Dedifferentiated amniotic fluid mesenchymal stem cell (primary cell): Measurements from ENCODE around the gene ETV6.

Experiments
- DNase-seq: peaks from one replicate; pipeline ENCODE4 v3.0.0-alpha.2; 2016; ENCODE audit errors: extremely low spot score

Gene ETV6

DNA sequence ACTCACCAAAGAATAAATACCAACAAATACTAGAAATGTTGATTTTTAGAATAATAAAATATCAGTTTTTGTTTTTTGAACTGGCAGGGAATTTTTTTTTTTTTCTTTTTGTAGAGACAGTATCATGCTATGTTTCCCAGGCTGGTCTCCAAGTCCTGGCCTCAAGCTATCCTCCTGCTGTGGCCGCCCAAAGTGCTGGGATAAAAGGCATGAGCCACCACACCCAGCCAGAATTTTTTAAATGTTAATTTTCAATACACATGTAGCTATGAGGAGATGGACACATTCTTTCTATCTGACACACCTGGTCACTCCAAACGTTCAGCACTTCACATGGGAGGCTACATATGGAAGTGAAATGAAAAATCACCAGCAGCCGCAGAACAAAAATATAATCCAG, 126.8 kb downstream of the ETV6 start:
- no peak for DNase-seq

DNA sequence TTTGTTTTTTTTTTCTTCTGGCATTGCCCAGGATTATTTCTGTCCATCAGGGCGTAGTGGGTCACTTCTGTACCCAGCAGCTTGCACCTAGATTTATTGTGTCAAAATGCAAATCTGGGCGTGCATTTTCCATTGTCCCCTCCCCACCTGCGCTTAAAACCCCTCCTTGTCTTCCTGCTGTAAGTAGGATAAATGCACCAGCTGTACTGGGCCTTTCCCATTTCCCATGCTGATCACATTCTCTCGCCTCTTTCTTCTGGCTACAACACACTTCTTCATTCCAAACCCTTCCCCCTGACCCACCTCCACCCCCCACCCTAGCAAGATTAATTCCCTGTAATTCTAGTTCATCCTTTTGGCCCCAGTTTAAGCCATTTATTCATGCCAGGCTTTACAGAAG, 128.0 kb downstream of the ETV6 start:
- DNase-seq = no peak

DNA sequence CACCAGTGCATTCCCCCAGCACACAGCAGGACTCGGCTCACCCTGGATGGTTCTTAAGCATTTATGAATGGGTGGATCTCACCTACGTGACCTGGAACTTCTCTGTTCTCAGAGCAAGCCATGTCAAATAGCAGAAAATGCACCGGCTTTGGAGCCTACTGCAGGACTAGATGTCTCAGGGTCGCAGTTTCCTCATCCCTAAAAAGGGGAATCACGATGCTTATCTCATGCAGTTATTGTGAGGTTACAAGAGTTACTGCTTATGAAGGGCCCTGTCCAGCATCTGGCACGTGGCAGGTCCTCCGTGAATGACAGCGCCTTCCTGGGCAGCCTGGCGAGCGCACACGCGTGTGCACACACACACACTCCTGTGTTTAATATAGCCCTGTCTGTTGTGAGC, 128.5 kb downstream of the ETV6 start:
- no peak for DNase-seq

DNA sequence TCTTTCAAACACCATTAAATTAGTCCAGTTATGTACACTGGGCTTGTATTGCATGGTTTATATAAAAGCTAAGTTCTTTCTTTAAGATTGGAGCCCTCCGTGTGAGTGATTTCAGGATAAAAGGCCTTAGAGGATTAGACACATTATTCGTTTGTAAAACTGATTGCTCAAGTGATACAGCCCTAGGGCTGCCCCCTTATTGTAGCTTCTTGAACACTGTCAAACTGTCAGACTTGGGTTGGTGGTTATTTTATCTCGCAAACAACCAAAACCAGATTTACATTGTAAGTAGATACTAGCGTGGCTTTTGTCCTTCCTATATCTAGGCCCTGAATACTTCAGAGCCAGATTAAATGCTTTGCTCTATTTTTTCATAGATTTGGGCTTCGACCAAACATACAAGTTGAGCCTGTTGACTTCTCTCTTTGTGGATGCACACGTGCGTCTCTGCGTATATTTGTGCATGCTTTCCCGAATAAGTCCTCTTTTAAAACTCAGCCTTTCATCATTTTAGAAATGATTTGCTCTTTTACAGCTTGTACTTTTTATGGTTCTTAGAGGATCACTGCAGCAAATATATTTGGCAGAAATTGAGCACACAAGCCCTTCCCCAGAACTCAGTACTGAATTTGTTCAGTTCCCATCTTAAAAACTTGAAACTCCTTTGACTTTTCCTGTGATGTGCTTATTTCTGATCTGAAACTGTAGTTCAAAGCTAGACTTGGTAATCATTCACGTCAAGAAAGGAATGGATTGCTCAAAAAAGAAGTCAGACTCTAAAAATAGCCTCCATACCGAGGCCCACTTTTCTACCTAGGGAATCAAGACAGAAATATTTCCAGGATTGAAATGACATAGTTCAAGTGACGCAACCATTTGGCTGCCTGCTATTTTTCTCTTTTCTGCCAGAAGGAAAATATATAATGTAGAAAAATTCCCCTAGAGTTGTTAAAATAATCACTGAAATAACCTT, 129.5 kb downstream of the ETV6 start:
- peak; percentile 21 for DNase-seq

DNA sequence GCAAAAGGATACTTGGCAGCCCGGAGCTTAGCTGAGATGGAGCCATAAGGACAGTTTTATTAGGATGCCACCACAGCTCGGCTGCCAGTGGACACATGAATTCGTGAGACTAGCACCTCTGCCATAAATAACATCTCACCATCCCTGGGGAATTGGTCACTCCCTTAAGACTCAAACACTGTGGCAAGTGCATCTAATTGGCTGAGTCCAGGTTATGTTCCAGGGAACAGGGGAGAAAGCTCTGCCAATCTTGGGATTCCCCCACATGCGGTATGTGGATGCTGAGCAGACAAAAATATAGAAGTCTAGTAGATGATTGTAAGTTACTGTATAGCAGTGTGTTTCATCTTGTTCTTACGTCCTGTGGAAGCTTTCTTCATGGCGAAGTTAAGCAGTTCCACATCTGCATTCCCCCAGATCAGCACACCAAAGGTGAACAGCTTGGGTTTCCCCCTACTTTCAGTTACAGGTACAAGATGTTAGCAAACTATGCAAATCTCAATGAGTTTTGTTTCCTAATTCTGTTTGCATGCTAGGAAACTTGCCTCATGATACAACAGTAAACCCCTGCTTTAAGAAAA, 131.1 kb downstream of the ETV6 start:
- no peak for DNase-seq

DNA sequence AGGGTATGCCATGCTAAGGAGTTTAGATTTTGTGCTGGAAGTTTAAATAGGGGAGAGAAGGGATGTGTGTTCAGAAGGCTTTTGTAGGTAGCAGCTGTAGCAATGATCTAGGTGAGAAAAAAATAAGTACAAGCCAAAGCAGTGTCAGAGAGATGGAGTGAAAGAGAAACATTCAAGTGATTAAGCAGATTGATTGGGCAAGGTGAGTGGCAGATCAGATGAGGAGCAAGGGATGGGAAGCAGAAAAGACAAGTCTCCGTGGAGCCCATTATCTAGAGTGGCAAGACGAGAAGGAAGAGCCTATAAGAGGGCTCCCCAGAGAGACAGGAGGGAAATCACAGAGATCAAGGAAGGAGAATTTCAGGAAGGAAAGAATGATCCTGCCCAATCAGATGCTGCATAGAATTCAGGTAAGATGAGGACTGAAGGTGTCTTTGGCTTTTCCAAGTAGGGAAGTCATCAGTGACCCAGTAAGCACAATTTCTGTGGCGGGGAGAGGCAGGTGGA, 133.5 kb downstream of the ETV6 start:
- no peak for DNase-seq

DNA sequence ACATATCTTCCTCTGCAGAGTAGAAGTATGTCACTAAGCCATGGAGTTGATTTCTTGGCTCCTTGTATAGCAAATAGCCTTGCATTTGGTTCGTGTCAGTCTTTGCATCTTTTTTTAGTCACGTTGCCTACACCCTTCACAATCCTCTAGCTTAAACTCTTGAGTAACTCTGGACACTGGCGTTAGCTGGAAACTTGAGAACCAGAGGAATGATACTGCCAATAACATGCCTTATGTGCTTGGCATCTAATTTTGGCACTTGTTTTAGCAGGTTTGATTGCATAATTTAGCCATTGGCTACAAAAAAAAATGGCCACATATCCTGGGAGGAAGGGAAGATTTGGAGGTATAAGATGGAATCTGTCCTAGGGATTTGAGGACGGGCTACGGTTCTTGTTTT, 136.2 kb downstream of the ETV6 start:
- peak; percentile 83 for DNase-seq

DNA sequence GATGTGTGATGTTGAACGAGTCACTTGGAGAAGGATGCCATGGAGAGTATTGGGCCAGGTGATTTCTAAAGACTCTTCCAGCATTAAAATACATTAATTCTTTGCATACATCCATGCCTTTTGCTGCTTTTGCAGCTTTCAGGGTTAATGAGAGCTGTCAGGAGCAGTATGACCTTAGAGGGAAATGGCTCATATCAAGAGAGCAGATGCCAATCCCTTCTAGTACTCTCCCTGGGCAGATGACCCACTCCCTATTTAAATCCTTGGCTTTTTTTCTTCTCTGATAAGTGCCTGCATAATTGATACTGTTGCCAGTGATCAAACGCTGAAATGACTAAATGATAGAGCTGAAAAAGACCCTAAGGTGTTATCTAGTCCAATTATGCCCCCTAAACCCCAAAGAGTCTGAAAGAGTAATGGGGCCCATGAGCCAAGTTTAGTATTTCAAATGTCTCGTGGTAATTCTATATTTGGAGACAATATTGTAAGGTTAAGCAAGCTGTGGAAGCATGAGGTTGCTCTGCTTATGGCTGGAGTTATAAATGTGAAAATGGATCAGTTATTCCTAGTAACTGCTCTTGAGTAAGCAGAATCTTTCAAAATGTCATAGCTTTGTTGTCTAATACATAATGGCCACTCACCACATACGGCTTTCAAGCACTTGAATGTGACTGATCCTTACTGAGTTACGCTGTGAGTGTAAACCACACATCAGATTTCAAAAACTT, 137.3 kb downstream of the ETV6 start:
- no peak for DNase-seq

DNA sequence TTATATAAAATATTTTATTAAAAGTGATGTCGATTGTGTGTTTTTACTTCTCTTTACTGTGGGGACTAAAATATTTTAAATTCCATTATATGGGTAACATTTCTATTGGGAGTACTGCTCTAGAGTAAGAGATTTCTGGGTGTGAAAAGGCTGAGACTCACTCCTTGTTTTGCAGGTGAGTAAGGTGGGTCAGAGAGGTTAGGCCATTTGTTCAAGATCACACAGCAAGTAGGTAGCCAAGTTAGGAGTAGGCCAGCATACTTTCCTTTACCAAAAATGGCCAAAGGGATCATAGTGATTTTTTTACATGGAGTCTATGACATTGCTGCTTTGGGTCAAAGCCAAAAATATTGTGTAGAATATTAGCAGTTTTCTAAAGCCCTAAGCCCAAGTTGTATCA, 138.0 kb downstream of the ETV6 start:
- no peak for DNase-seq

DNA sequence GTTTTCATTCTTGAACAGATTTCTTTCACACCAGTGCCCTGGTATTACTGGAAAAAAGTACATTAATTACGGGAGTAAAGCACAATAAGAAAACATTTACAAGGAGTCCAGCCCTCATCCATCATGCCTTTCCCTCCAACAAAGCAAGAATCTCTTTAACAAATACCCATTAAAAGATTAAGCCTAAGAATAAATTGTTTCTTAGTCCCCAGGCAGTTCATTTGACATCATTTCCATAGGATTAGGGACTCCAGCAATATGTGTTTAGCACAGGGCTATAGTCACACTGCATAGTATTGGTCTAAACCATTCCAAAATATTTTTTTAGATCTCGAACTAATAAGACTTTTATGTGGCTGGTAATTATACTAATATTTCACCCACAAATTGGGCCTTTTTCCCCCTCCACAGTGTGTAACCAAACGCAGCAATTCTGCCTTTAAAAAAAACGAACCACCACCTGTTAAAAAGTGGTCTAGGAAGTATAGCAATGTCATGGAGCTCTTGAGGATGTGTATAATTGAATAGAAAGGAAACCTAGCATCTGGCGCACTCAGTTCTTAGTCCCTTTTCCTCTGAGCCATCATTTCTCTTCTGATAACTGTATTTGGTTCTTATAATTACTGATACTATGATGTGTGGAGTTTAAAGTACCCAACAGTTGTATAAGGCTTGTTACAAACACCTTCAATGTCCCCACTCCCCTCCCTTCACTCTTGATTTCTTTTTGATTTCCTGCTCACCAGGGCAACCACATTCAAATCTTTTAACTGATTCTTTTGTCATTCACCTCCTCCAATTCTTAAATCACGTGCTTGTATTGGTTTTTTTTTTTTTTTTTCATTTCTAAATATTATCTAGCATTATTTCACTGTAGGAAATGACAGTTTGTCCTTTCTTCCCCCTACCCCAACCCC, 138.7 kb downstream of the ETV6 start:
- DNase-seq = no peak

DNA sequence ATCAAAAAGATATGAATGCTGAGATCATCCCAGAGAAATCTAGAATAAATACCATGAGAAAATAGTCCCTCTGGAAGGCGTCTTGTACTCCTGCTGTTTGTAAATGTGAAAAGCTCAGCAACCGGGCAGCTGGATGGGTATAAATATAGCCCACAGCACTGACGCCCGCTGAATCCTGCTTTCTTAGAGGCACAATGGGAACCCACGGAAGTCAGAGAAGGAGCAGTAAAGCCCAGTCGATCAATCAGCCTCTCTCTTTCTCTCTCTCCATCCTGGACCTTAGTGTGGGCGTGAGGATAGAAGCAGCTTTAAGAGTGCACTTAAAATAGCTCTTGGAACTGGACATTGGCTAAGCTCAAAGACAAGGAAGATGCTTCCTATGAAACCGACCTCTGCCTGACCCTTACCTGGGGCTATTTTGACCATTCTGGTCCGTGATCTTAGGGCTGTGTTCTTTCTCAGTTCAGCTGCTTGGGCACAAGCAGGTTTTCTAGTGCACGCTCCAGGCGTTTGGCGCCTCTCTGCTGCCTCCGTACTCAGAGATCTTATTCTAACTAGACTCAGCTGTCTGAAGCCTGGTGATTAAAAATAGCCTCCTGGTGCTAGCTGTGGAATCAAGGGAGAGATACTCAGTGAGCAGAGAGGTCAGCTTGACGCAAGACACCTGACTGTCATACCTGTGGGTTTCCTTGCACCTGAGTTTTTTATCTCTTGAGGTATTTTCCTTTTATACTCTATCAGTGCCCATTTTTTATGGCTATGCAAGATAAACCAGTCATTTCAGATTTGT, 144.6 kb downstream of the ETV6 start:
- no peak for DNase-seq

DNA sequence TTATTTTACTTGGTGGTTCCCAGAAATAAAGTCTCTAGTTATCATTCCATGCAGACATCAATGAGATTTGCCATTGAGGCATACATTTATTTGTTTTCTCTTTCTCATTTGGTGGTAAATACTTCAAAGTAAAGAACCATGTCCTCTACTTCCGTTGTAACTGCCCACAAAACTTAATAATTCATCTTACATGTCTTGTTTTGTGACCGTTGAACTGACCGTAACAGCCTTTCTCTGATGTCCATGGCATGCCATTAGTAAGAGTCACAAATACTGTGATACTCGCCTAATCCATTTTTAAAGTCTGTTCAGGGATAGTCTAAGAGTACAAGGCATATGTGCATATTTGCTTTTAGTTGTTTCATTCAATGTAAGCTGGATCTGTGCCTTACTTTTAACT, 145.3 kb downstream of the ETV6 start:
- no peak for DNase-seq

DNA sequence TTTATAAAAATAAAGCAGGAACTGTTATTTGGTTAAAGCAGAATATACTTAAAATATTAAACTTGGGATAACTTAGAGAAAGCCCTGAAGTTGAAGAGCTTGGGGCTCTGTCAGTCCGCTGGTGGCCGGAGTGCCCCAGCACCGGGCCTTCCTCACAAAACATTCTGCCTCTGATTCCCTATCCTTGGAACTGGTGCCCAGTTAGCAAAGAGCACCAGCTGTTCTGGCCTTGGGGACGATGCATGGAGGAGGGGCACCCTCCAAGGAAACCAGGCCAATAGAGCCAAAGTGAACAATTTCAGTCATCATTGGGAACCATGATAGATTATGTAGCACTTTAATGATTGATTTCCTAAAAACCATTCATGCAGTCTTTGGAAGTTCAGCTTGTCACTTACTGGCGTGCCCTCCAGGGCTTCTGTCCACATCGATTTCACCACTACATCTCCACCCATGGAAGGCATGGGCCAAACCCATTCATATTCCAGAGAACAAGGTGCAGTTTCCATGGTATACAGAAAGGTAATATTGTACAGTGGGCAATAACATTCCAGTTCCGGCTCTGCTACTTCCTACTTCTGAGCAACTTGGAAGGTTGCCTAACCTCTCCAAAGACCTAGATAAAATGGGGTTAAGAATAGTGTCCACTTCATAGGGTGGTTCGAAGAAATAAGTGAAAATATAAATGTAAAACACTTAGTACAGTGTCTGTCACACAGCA, 145.9 kb downstream of the ETV6 start:
- DNase-seq = no peak

DNA sequence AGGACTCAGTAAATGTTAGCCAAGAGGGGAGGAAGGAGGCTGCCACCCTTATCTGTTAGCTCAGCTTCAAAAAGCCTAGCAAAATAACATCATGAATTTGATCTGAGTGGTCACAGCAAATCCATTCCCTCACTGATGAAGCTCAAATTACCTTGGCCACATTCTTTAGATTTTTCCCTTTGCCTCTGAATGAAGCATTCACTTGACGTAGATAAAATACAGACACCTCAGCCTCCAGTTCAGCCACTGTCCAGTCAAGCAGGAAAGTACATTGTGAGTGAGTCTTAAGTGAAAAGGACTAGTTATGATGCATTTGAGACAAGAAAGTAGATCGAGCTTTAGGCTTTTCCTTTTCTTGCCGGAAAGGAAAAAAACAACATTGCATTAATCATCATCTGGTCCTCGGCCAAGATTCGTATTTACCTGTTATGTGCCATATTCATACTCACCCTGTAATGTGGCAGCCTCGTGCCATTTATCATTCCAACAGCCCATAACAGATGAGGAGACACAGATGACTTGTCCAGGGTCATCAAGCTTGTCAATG, 146.5 kb downstream of the ETV6 start:
- DNase-seq = peak; percentile 66

DNA sequence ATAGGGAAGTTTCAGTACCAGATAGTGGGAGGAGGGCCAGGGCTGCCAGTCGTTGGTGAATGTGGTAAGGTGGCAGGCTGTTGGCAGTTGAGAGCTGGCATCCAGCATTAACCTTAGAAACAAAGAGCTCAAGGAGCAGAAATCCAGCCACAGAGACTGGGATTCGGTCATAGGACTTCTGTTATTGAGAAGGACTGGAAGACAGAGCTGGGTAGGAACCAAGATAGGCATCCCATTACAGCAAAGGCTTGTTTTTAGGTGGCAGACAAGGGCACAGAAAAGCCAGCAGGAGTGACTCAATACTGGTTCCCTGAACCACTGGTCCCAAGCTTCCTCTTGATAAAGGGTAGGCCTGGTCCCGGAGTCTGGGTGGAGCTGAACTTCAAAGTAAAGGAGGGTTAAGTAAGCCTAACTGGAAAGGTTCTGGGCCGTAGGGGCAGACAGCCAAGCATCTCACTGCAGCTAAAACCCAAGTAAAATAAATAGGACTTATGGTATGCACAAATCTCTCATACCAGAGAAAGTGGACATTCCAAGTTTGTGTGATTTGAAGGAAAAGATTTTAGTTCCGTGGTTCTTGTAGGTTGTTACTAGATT, 147.9 kb downstream of the ETV6 start:
- peak; percentile 83 for DNase-seq

DNA sequence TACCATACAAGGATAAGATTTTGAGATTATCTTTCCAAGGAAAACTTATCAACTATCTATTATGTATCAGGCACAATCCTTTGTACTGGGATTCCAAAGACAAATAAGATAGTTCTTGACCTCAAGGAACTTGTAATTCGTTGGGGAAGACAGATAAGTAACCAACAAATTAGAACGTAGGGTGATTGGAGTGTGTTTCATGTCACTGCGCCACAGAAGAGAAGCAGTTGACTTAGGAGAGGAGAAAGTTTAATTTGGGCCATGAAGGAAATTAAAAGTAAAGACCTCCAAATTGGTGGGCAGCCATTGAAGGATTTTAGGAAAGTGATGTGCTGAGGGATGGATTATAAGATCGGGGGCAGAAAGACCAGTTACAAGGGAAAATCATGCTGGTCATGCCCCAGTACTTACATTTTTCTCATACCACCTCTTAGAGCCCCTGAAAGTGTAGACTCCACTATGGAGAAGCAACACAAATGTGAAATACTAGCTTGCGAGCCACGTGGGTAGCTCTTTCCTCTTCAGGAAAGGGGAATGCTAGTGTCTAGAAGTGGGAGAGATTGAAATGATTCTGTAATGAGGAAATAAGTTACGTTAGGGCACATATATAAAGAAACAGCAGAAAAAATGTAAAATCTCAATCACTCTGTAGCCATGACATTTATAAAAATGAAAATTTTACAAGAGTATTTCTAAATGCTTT, 148.7 kb downstream of the ETV6 start:
- no peak for DNase-seq

DNA sequence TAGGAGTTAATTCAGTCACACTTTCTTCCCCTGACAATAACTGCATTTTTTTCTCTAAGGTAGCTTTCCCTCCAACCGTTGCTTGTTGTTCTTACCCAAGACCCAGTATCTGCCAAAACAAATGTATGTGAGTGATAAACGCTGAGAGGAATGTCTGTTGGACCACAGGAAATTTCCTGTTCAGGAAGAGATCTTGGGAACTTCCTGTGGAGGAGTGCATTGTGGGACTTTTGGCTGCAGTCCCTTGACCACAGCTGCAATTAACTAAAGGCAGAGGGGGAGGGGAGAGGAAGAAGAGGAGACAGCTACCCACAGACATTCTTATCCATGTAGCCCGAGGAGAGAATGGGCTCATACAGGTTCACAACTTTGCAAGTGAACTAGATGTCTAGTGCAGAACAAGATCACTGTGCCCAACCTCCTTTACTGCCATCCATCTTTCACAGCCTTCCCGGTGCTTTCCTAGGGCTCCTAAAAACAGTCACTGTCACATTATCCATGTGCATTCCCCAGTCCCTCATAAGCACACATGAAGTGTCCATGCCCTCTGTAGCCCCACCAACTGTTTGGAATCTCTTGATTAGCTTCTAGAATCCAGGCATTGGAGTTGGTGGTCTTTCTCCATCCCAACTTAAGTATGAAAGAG, 149.5 kb downstream of the ETV6 start:
- no peak for DNase-seq

DNA sequence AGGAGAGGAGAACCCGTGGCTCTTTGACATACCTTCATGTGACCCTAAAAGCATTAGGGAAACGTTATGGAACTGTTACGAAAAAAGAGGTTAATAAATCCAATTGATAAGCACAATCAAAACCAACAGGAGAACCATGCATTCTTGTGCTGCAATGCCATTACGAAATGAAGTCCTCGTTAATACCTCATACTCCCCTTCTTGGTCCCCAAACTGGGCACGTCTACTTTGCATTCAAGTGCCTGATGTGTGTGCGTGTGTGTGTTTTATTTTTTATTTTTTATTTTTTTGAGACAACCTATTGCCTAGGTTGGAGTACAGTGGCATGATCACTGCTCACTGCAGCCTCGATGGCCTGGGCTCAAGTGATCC, 150.0 kb downstream of the ETV6 start:
- no peak for DNase-seq
